ENCODE measurements around the gene SIX3.

SIX3 gene

DNA sequence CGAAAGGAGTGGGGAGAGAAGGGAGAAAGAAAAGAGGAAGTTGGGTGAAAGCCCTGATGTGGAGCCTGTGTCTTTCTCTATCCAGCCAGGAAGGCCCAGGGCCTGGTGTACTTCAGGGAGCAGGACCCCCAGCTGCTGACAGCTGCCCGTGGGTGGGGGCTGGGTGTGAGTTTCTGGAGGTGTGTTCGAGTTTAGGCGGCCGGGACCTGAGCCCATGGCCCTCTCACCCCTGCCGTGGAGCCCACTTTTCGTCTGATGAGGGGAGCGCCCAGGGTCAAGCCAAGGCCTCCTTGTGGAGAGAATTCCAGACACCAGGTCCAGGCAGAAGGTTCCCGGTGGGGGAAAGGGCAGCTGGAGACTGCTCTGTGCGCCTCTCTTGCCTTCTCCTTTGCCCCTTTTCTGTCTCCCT is 2.2 kb downstream of the SIX3 start:
- no peak for DNase-seq (ENCODE audit: low read depth in 2 of 2)

DNA sequence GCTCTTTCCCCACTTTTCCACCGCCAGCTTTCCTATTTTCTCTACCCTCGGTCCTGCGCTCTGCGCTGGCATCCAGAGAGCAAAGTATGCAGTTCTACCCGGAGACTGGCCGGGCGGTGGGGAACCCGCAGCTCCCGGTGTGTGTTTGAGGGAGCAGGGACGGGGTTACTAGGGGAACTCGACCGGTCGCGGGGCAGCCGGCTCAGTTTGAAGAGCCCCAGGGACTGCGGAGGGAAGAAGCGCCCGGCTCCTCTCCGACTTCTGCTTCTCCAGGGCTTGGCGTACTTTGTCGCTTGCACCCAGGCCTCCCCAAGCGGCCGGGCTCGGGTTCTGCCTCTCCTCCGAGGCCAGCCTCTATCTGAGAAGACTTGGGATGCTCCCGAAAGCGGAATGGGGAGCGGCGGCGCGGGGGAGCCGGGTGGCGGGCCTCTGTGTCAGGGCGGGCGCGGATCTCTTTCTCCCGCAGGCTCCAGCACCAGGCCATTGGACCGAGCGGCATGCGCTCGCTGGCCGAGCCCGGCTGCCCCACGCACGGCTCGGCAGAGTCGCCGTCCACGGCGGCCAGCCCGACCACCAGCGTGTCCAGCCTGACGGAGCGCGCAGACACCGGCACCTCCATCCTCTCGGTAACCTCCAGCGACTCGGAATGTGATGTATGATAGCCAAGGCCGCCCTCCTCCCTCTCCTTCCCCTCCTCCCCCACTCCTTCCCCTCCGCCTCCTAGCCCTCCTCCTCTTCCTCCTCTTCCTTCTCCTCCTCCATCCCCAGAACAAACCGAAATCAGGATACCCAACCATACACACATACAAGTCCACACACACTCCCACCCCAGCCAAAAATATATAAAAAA is 2.8 kb downstream of the SIX3 start:
- no peak for DNase-seq (ENCODE audit: low read depth in 2 of 2)

DNA sequence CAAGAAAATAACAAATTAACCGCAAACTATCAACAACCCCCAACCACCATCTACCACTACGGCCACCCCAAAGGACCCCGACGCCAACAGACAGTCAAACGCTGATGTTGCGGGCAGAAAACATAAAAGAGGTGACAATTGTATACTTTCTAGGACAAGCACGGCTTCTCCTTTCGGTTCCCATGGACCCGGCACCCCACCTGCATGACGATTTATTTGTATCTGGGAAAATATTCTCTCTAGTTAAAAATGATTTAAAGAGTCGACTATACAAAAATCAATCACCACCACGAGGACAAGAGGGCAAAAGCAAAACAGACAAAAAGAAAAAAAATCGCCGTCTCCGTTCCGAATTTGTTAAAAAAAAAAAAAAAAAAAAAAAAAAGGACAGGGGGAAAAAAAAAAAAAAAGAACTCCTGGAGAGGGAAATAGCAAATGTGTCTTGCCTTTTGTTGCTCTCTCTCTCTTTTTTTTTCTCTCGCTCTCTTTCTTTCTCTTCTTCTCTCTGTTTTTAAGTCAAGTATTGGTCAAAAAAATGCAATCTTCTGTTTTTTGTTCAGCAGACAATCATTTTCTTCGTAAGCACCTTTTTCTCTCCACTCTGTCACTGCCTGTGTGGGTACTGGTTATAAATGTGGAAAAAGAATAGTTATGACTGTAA is 3.6 kb downstream of the SIX3 start:
- DNase-seq (ENCODE audit: low read depth in 2 of 2), result no peak

DNA sequence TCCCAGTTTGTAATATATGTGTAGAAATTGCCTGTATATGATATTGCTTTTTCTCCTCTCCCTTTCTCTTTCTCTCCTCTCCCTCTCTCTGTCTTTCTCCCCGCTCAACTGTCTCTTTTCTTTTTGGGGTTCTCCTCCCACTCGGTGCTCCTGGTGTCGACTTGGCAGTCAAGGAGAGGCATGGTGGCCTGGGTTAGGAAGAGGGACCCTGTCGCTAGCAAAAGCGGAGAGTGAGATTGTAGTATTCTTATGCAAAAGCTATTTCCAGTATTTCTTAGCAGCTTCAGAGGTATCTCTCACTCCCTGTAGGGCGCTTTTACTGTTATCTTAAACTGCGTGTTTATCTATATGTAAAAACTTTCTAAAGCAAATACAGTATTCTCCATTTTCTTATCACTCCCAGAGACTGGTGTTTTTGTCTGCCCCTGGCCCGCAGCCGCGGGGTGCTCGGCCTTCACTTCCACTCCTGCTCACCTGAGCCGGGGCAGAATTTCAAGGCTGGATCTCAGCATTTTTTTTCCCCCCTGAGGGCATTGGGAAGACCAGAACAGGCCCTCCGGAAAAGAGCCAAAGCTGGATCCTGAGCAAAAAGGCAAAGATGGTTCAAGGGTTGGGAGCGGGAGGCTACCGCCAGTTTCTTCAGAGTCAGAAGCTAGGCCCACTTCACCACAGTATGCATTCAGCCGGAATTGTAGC is 4.3 kb downstream of the SIX3 start:
- DNase-seq (ENCODE audit: low read depth in 2 of 2), result no peak

DNA sequence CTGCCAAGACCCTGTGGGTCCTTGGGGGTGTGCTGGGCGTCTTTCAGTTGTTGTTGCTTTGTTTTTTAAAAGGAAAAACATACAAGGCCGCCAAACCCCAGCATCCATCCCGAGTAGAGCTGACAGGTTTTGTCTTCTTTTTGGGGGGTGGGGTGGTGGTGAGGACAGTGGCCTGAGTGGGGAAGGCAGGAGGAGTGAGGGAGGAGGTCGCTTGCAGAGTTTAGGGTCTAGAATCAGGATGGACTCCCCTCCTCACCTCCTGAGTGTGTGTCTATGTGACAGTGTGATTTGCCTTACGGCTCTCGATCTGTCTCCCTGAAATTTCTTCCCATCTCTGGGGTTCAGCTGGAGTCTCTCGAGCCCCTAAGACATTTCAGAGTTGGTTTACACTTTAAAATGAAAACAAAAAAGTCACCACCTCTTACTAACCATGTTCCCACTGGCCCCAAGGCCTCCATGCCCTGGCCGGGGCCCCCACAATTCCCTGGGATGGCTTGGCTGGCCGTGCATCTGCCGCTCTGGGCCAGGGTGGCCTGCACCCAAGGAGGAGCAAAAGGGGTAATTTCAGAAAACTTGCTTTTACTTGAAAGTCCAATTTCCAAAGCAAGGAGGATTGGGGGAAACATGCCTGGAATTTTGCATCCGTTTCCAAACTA is 5.0 kb downstream of the SIX3 start:
- no peak for DNase-seq (ENCODE audit: low read depth in 2 of 2)

DNA sequence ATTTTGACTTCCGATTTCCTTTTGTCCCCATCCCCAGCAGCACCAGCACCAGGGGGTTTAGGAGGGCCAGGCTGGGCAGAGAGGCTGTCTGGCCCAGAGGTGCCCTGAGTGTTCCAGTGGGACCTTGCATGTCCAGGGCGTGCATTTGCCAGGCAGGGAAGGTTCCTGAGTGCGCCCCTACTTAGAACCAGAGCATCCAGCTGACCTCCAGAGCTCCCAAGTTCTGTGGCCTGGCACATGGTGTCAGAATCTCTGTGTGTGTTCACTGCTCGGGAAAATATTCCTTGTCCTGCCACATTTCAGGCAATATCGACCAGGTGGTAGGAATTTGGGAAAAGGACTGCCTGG is 5.5 kb downstream of the SIX3 start:
- no peak for DNase-seq (ENCODE audit: low read depth in 2 of 2)

DNA sequence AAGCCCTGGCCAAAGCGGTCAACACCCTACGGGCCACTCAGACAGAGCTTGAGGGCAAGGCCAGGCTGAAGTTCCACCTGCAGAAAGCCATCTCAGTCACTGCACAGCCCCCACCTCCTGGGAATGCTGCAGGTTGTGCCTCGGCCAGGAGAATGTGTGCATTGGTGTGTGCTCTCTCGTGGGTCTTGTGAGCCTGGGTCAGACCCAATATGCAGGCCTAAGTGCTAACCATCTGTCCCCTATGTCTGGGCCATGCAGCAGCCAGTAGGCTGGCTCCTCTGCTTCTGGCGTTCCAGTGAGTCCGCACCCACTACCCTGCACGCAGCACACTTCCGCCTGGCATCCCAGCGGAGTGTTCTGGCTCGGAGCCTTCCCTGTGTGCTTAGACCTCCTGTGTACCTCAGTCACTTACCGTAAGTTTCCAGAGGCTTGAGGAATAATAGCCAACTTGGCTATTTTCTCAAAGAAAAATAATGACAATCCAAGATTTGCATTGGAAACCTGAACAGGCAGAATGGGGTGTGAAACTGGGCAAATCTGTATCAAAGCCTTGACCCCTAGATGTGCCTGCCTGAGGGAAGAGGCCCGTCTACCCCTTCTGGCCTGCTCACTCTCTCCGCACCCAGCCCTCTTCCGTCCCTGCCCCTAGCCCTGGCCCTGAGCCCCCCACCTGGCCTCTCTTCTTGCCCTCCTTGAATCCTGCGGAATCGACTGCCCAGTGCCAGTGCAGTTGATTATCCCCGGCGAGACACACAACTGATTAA is 7.2 kb downstream of the SIX3 start:
- no peak for DNase-seq (ENCODE audit: low read depth in 2 of 2)

DNA sequence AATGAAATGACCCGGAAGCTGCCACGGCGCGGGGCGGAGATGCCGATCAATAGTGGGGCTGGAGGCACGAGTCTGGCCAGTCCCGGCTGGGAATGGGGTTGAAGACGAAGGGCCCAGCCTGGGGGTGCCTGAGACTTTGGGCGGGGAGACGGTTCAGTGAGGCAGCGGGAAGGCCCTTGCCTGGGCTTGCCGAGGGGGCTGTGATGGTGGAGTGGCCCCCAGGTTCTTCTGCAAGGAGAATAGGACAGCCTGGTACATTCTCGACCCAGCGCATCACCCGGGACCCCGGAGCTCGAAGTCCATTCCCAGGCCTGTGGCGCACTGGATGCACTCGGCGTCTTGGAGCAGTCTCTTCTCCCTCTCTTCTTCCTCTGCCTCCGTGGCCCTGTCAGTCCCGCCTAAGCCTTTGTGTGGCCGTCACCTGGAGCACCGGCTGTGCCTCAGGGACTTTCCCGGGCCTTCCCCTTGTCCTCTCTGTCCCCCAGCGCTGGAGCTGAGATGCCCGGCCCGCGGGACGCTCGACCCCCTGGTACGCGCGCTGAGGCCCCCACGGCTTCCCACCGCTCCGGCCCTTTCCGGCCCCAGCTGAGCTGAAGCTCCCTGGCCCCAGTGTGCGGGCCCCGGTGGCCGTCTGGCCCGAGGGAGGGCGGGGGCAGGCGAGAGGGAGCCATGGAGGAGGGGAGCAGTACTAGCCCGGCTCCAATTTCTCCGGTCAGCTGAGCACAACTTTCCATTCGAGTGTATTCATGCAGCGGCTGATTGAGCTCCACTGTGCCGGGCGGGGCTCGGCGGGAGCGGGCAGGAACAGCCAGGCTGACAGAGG is 8.0 kb downstream of the SIX3 start:
- DNase-seq (ENCODE audit: low read depth in 2 of 2), result no peak

DNA sequence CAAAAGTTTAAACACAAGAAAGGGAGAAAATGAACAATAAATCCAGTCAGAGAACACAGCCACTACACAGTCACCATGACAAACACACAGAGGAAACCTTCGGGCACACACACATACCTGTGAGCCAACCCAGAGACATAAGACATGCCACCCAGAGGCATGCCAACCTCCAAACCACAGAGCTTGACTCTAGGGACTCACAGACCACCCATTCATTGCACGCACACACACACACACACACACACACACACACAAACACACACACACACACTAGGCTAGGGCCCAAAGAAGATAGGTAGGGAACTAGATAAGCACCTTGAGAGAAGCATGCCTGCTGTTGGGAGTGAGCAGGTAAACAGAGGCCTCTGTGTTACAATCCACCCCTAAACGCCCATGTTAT is 9.1 kb downstream of the SIX3 start:
- DNase-seq (ENCODE audit: low read depth in 2 of 2), result no peak

DNA sequence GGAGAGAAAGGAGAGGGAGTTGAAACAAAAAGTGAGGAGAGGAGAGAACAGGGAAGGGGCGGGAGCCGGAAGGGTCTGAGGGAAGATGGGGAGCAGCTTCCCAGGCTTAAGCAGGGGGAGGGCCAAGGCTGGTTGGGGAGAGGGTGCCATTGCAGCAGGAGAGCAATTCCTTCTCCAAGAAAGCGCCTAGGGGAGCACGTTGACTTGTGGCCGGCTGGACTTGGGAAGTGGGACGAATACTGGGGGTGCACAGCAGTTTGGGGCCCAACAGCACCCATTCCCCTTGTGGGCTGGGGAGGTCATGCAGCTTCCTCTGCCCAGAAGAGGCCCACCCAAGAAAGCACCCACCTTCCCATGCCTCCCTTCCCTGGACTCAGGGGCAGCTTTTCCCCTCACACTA is 9.6 kb downstream of the SIX3 start:
- DNase-seq (ENCODE audit: low read depth in 2 of 2), result no peak

DNA sequence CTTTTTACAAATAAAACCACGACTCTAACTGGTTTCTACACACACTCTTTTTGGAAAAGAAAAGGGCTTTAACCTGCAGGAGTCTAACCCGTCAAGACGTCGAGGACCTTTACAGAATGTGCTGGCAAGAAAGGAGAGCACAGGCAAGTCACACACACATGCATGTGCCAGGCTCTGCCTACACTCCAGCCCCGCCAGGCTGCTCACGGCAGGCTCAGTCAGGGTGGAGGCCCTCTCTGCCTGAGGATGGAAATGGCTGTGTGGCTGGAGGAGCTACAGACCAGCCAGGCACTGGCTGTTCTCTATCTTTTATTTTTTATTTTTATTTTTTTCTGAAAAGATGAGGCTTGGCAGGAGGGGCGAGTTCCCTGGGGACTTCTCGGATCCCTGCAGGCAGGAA is 10.2 kb downstream of the SIX3 start:
- DNase-seq (ENCODE audit: low read depth in 2 of 2), result no peak

DNA sequence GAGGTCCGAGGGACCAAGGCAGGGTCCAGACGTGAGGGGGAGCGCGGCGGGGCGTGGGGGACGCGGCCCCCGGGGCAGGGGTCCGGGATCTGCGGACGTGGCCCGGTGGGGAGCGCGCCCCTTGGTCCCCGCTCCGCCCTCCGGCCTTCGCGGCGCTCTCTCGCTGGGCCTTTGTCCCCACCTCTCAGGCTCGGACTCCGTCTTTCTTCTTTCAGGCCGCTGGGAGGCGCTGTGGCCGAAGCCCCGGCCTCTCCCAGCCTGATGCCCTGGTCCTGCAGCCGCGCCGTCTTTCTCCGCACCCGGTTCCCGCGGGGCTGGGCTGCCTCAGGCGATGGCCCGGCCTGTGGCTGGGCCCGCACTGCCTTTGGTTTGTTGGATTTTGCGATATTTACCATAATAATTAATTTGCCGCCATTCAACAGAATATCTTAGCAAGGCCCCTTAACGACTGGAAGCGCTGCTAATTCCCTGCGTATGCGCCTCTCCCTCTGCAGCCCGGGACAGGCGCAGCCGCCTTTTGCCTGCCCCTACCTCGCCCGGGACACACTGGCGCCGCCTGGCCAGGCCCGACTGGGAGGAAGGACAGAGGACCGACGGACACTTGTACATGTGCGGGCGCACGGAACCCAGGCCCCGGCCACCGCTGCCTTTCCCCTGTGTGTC is 10.8 kb downstream of the SIX3 start:
- no peak for DNase-seq (ENCODE audit: low read depth in 2 of 2)

DNA sequence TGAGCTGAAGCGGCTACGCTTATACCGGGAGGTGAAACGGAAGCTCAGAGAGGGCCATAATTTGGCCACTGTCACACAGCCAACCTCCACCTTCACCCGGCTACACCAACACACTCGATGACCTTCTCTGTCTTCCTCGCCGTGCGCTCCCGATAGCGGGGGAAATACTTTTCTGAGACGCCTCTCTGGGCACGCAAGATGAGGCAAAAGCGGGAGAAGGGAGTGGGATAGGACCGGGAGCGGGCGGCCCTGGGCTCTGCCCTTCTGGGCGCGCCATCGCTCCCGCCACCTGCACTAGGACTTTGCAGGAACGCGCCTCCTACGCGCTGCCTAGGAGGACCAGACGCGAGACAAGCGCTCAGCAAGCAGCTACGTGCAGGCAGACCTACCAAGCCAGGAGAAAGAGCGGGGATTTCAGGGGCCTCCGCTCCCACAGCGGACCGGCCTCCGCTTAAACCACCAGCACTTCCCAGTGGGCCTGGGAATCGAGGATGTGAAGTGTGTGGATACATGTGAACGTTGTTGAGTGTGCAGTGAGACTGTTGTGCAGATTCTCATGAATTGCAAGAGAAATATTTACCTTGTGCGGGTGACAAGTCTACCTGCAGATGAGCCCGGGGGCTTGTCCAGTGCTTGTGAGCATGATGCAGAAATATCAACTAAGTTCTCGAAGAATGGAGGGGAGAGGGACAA is 11.4 kb downstream of the SIX3 start:
- no peak for DNase-seq (ENCODE audit: low read depth in 2 of 2)

DNA sequence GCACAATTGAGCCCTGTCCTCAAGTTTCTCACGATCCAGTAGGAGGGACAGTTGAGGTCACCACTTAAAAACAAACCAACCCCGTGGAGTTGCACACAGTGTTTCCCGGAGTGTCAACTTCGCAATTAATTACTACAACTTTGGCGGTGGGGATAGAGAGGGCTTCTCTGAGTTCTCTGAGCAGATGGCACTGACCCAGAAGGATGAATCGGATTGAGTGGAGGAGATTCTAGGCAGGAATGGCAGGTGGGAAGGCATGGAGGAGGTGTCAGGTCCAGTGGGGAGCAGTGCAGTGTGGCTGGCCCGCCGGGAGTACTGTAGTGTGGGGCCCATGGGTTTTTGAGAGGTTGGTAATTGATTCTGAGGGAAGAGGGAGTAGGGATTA is 12.0 kb downstream of the SIX3 start:
- DNase-seq (ENCODE audit: low read depth in 2 of 2), result no peak

DNA sequence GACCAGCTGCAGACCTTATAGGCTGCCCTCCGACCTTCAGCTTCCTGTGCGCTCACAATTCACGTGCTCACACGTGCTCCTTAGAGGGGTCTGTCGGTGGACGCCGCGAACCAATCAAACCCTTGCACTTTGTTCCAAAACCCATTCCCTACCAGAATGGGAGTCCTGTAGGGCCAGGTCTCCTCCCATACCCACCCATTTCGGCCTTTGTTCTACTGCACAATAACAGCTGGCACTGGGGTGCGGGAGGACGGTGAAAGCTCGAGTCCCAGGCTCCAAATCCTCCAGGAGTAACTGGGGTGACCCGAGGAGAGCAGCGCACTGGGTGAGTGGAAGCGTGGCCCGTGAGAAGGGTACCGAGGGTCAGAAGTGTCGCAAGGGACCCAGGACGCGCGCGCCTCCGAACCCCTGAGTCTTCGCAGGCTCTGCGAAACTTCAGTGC is 13.0 kb downstream of the SIX3 start:
- no peak for DNase-seq (ENCODE audit: low read depth in 2 of 2)

DNA sequence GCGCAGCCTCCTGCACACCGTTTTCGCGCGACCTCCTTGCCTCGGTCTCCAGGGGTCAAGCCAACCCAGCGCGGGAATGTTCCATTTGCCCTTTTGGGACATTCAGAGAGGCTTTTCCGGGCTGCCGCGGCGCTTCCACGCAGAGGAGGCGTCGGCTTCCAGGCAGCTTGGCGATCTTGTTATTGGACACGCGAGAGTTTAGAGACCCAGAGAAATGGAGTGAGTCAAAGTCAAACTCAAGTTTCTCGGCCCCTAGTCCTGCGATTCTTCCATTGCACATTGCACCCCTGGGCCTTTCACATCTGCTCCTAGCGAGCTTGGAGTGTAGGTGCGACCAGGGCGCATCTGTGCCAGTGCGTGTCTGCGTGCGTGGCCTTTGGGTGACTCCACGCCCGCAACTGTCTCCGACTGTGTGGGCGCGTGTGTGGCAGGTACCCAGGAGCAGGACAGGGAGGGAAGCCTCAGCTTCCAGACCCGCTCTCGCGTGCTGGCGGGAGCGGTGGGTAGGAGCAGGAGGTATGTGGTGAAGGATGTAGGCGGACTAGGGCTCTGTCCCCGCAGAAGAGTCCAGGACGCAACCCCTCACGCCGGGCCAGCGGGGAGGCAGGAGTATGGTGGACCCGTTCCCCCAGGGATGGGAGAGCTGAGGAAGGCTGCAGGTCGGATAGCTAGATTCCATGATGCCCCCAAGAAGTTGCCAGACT is 13.5 kb downstream of the SIX3 start:
- no peak for DNase-seq (ENCODE audit: low read depth in 2 of 2)

DNA sequence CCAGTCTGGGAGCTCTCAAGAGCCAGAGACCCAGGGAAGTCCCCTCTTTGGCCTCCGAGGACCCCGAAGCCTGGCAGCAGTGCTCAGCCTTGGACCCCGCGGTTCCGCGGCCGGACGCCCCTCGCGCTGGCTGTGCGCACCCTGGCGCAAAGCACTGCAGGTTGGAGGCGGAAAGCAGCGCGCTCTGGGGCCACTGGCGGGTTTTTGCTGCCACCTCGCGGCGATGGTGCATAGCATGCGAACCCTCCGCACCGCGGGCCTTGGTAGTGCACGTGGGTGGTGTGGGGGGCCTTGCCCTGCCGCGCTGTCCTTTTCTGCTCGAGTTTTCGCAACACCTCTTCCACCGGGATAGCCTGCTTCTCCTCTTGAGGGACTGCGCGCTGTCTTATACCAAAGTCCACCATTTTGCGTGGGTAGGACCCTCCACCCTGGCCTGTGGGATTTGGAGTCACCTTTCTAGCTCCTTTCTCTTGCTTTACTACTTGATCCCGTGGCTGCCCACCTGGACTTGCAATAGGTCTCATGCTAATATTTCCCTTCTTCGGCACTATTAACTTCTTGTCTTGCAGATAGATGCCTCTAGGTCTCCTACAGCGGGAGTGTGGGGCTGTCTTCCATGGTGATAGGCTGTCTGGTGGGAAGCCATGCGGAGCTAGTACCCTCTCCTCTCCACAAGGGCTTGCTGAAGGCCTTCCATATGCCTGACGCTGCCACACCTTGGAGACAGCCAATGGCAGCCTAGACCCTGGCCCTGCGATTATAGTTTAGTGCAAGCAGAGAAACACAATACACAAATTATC is 14.3 kb downstream of the SIX3 start:
- DNase-seq (ENCODE audit: low read depth in 2 of 2), result no peak

DNA sequence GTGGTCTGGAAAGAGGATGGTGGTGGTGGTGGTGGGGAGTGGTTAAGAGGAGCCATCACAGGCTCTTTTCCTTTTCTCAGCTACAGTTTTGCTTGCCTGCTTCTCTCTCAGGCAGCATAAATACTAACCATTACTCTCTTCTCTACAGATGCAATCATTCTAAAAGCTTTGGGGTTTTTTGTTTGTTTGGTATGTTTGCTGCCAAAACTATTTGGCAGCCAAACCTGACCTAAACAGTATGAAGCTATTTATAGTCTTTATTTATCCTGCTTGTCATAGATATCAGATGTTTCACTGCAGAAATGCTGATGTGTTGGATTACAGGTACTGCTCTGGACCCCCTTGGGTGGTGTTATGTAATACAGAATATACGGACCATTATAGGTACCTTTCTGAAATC is 15.3 kb downstream of the SIX3 start:
- no peak for DNase-seq (ENCODE audit: low read depth in 2 of 2)

Measured in fibroblast of skin of left biceps (primary cell).